IMR-90 (cell line): ENCODE measurements around the gene CGREF1. TPM values are rescaled to one million over a fixed set of nuclear protein-coding genes. Genes with fewer than 3 reads are reported as not detected.

Experiments used
- ATAC-seq: fragments of 200-7000 bp; cut with Tn5 transposase; 2 replicates; pipeline ENCODE4 v1.9.1; 2020; ENCODE audit warnings: low read depth, mild to moderate bottlenecking, moderate library complexity
- BruUV-seq: library from RNA; stranded (reverse); fragments of 400-500 nt; replicated peaks from 2 replicates; lab custom pipeline; 2021; lab: Mats Ljungman, UMichigan
- CTCF ChIA-PET: fragments of 300-600 bp; formaldehyde crosslinking; extraction: SDS; loops from one replicate; lab custom pipeline; 2021; ENCODE audit warnings: antibody characterized with exemption; lab: Yijun Ruan, JAX
- POLR2A ChIA-PET: fragments of 300-600 bp; sonication (Branson Sonifier 250); formaldehyde crosslinking; loops from one replicate; lab custom pipeline; 2022; ENCODE audit warnings: antibody characterized with exemption; ENCODE audit not compliant: unreplicated experiment; lab: Charles Lee
- DNase-seq: peaks from one replicate; pipeline ENCODE4 v3.0.0; 2013
- H2AFZ ChIP-seq: replicated peaks from 2 replicates; pipeline ENCODE3; 2013; ENCODE audit warnings: low read length, mild to moderate bottlenecking; ENCODE audit not compliant: poor library complexity
- H2AK5ac ChIP-seq: 2 replicates; pipeline ENCODE4 v1.6.1; 2013; ENCODE audit warnings: low read depth, low read length, inconsistent platforms
- H2AK9ac ChIP-seq: replicated peaks from 2 replicates; pipeline ENCODE3; 2013; ENCODE audit warnings: mild to moderate bottlenecking, low read depth, low read length, moderate library complexity; ENCODE audit not compliant: poor library complexity
- H2BK120ac ChIP-seq: 2 replicates; pipeline ENCODE4 v1.6.1; 2013; ENCODE audit warnings: low read depth, low read length, inconsistent platforms
- H2BK15ac ChIP-seq: 3 replicates; pipeline ENCODE4 v1.6.1; 2013; ENCODE audit warnings: low read depth, low read length, inconsistent platforms
- H2BK20ac ChIP-seq: 2 replicates; pipeline ENCODE4 v1.6.1; 2013; ENCODE audit warnings: low read depth, mild to moderate bottlenecking, inconsistent platforms, low read length, moderate library complexity
- H2BK5ac ChIP-seq: 2 replicates; pipeline ENCODE4 v1.6.1; 2013; ENCODE audit warnings: mild to moderate bottlenecking, low read depth, low read length, inconsistent platforms; ENCODE audit not compliant: poor library complexity, severe bottlenecking
- H3K14ac ChIP-seq: replicated peaks from 2 replicates; pipeline ENCODE4 v1.6.1; 2013; ENCODE audit warnings: low read depth, low read length, inconsistent platforms
- H3K18ac ChIP-seq: 2 replicates; pipeline ENCODE4 v1.6.1; 2013; ENCODE audit warnings: low read depth, low read length, control low read depth
- H3K23ac ChIP-seq: 2 replicates; pipeline ENCODE4 v1.6.1; 2013; ENCODE audit warnings: low read depth, low read length, inconsistent platforms
- H3K27ac ChIP-seq: 2 replicates; pipeline ENCODE4 v1.5.1; 2013; ENCODE audit warnings: mild to moderate bottlenecking, control low read depth, low read length; ENCODE audit not compliant: insufficient read depth
- H3K27me3 ChIP-seq: 2 replicates; pipeline ENCODE4 v1.6.1; 2013; ENCODE audit warnings: low read length; ENCODE audit not compliant: control insufficient read depth, insufficient read depth
- H3K36me3 ChIP-seq: 2 replicates; pipeline ENCODE4 v1.6.1; 2013; ENCODE audit warnings: low read length, mixed read lengths; ENCODE audit not compliant: control insufficient read depth, insufficient read depth
- H3K4ac ChIP-seq: 2 replicates; pipeline ENCODE4 v1.6.1; 2013; ENCODE audit warnings: low read depth, low read length, inconsistent platforms
- H3K4me1 ChIP-seq: 2 replicates; pipeline ENCODE4 v1.6.1; 2013; ENCODE audit warnings: low read length, mixed read lengths; ENCODE audit not compliant: control insufficient read depth, insufficient read depth
- H3K4me2 ChIP-seq: 2 replicates; pipeline ENCODE4 v1.6.1; 2013; ENCODE audit warnings: low read depth, mild to moderate bottlenecking, control low read depth, low read length, moderate library complexity
- H3K4me3 ChIP-seq: 2 replicates; pipeline ENCODE4 v1.5.1; 2013; ENCODE audit warnings: low read depth, mild to moderate bottlenecking, control low read depth, low read length, moderate library complexity; ENCODE audit not compliant: insufficient read depth
- H3K56ac ChIP-seq: 2 replicates; pipeline ENCODE4 v1.6.1; 2013; ENCODE audit warnings: low read length, inconsistent platforms; ENCODE audit not compliant: insufficient read depth; ENCODE audit errors: extremely low read depth
- H3K79me1 ChIP-seq, 2 experiments: 2 replicates each; pipeline ENCODE4 v1.6.1; 2013; ENCODE audit warnings: low read length in 2 of 2, inconsistent platforms in 1 of 2, low read depth in 1 of 2
- H3K9ac ChIP-seq: 2 replicates; pipeline ENCODE4 v1.6.1; 2013; ENCODE audit warnings: low read depth, low read length, control low read depth
- H3K9me1 ChIP-seq: 2 replicates; pipeline ENCODE4 v1.6.1; 2013; ENCODE audit warnings: low read length, inconsistent platforms; ENCODE audit not compliant: insufficient read depth
- H3K9me3 ChIP-seq: 2 replicates; pipeline ENCODE4 v1.6.1; 2013; ENCODE audit warnings: low read length; ENCODE audit not compliant: control insufficient read depth, insufficient read depth
- H4K20me1 ChIP-seq: 2 replicates; pipeline ENCODE4 v1.6.1; 2013; ENCODE audit warnings: low read length, inconsistent platforms; ENCODE audit not compliant: insufficient read depth
- H4K5ac ChIP-seq: 2 replicates; pipeline ENCODE4 v1.6.1; 2013; ENCODE audit warnings: mild to moderate bottlenecking, low read depth, low read length, control low read depth
- H4K8ac ChIP-seq, 2 experiments: 2 replicates each; pipeline ENCODE4 v1.6.1; 2013; ENCODE audit warnings: low read depth in 2 of 2, low read length in 2 of 2, control low read depth in 1 of 2, inconsistent platforms in 1 of 2
- H4K91ac ChIP-seq: 2 replicates; pipeline ENCODE4 v1.6.1; 2013; ENCODE audit warnings: low read depth, low read length, inconsistent platforms; ENCODE audit not compliant: insufficient read depth
- CHD1 ChIP-seq: IDR thresholded peaks from 2 replicates; pipeline ENCODE4 v1.6.1; 2012; ENCODE audit warnings: low read depth, low read length, improper control_type of control experiment
- RCOR1 ChIP-seq: IDR thresholded peaks from 2 replicates; pipeline ENCODE4 v1.6.1; 2012; ENCODE audit warnings: mild to moderate bottlenecking, low read length, improper control_type of control experiment; ENCODE audit not compliant: insufficient replicate concordance
- RFX5 ChIP-seq: IDR thresholded peaks from 2 replicates; pipeline ENCODE4 v1.8.0; 2012; ENCODE audit warnings: low read depth, mild to moderate bottlenecking, low read length, moderate library complexity
- SMC3 ChIP-seq: fragments of 150-350 bp; IDR thresholded peaks from 2 replicates; pipeline ENCODE4 v1.6.1; 2016; ENCODE audit warnings: low read depth, mild to moderate bottlenecking, antibody characterized with exemption, low read length, moderate library complexity
- WGBS, 2 experiments: methylation state at CpG; one replicate each; pipeline versions ENCODE4 v1.1.5 to v1.1.7; 2013; ENCODE audit warnings: missing lambda C conversion rate in 2 of 2; ENCODE audit not compliant: insufficient read length in 1 of 2; ENCODE audit errors: extremely low coverage in 2 of 2; 5-methylcytosine and 5-hydroxymethylcytosine counted together
- dilution Hi-C: fragments of 300-500 bp; cut with HindIII; formaldehyde crosslinking; loops from one replicate; pipeline ENCODE4 v1.14.3; 2018; ENCODE audit warnings: low sequenced_read_pairs; ENCODE audit not compliant: unreplicated experiment
- in situ Hi-C: fragments of 300-500 bp; cut with MboI; formaldehyde crosslinking; loops from 3 replicates; pipeline ENCODE4 v1.14.3; 2019; ENCODE audit warnings: low sequenced_read_pairs, inconsistent platforms, mixed read lengths
- intact Hi-C: fragments of 100-400 bp; cut with micrococcal nuclease; formaldehyde crosslinking; loops from 2 replicates; pipeline ENCODE4 v1.10.0; 2022
- polyA plus RNA-seq, 3 experiments: library from polyadenylated mRNA; depleted of rRNA; stranded (reverse); fragments of >200 nt; gene quantifications; 2 replicates each; pipeline ENCODE4 v1.2.3, GENCODE V29; 2012; ENCODE audit warnings: low replicate concordance in 1 of 3
- total RNA-seq: library from RNA; depleted of rRNA; stranded (reverse); fragments of >200 nt; gene quantifications from 2 replicates; pipeline ENCODE4 v1.2.3, GENCODE V29; 2012

Gene CGREF1
- total and polyA plus RNA-seq, 2 of the 4 experiments (the other 2 are of a cell fraction), result 0.54 to 1.3 TPM

DNA sequence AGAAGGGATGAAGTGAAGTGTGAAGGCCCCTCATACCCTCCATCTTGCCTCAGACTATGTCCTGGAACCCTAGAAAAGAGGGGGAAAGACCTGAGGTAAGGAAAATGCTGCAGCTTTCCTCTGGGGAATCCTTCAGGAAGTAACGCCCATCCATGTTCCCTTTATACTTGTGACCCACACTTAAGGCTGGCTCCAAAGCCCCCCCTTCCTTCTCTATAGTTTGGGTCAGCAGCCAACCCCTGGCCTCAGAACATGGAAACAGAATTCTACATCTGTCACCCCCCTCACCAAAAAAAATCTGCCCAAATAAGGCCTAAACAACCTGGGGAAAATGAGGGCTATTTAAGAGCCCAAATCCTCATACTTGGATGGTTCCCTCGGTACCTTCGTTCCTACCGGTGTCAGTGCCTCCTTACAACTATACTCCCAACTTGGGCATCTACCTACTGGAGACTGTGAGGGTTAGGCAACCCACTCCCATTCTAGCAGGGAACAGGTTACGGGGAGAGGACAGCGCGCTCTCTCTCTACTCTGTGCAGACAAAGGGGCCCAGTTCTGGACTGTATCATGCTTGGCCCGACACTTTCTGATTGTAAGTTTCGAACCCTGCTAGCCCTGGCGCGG is 48.2 kb downstream of the CGREF1 start:
- H3K9me3 ChIP-seq, result no peaks in the 10 kb centered on the region
- H3K23ac ChIP-seq, result peak overlapping the region; percentile 100
- H2BK5ac ChIP-seq, result peak overlapping the region; percentile 83
- H2AFZ ChIP-seq, result peak overlapping the region; percentile 83
- ATAC-seq (0 out of 2 replicates have a peak, but pooled peaks have one; percentile 0), DNase-seq (no peak)
- ChIA-PET POLR2A (interaction anchor here (0.8 kb wide), 1 partner anchor 10 kb away, joined by 3 read pairs; no protein-coding TSS in a partner anchor), CTCF (no interaction called here)
- BruUV-seq, result TSS peak; percentile 66
- H3K9ac ChIP-seq, result peak overlapping the region; percentile 99
- peak overlapping the region; percentile 100 for H3K14ac ChIP-seq
- H4K5ac ChIP-seq, result peak overlapping the region; percentile 89
- no peak overlapping the region for H2BK20ac ChIP-seq
- peak overlapping the region; percentile 99 for H3K4me2 ChIP-seq
- no peak overlapping the region; the same call in 2 of the 3 replicates for H2BK15ac ChIP-seq
- H3K36me3 ChIP-seq, result peaks cover 30% of the 10 kb centered on the region
- H3K27ac ChIP-seq, result peak overlapping the region; percentile 97
- TF ChIP-seq RCOR1 (no peak), RFX5 (no peak), CHD1 (0 out of 2 replicates have a peak, but pooled peaks have one; percentile 25), SMC3 (no peak)
- H3K79me1 ChIP-seq, result peaks cover 36 to 51% of the 10 kb centered on the region in 2 experiments
- H3K18ac ChIP-seq, result peak overlapping the region; percentile 52
- H4K91ac ChIP-seq, result peak overlapping the region; percentile 76
- peak overlapping the region; percentile 88 to 96 for H4K8ac ChIP-seq
- peak overlapping the region; percentile 86 for H3K4me3 ChIP-seq
- H2AK5ac ChIP-seq, result peak overlapping the region; percentile 99
- H3K27me3 ChIP-seq, result no peaks in the 10 kb centered on the region
- peak overlapping the region; percentile 64 for H2BK120ac ChIP-seq
- WGBS, 2 experiments, result 3% methylated on average over 6 of the region's 11 CpGs; no CpG with 5 or more reads in 1 of the 2 experiments
- intact Hi-C loops, result loop anchor here (2.0 to 5.0 kb wide), 2 partner anchors 20 to 108 kb away; partner anchors contain the start of gene AGBL5
- peak overlapping the region; percentile 99 for H3K4ac ChIP-seq
- in situ Hi-C loops, result no loop called here
- peak overlapping the region; percentile 98 for H2AK9ac ChIP-seq
- H3K4me1 ChIP-seq, result peaks cover 34% of the 10 kb centered on the region
- H4K20me1 ChIP-seq, result peaks cover 20% of the 10 kb centered on the region
- H3K56ac ChIP-seq, result peak overlapping the region; percentile 90
- dilution Hi-C loops, result no loop called here
- peaks cover 27% of the 10 kb centered on the region for H3K9me1 ChIP-seq
